Measurements from ENCODE around the gene ZFYVE1. TPM values are rescaled to one million over a fixed set of nuclear protein-coding genes. Genes with fewer than 3 reads are reported as not detected.

ZFYVE1 gene
- total and polyA plus RNA-seq, 2 of the 13 experiments (the other 11 are each of a cell fraction or from before 2014, with no cell fraction given): 2.6 to 5.3 TPM

GRCh38 chr14:73058224-73058921 lies 31.5 kb upstream of the ZFYVE1 start, which contains the start of gene RBM25 (continued):
- peak; percentile 39; the same call in 1 of the 2 replicates for TF ChIP-seq ZSCAN9 (CRISPR knock-in tag; IDR thresholded peaks at IDR 0.05; ENCODE audit: borderline replicate concordance)
- TF ChIP-seq ARID4A (CRISPR knock-in tag; IDR thresholded peaks at IDR 0.05; ENCODE audit: borderline replicate concordance): peak; percentile 89
- TF ChIP-seq PREB (CRISPR knock-in tag; IDR thresholded peaks at IDR 0.05): no peak
- TF ChIP-seq ZNF335 (CRISPR knock-in tag; IDR thresholded peaks at IDR 0.05): no peak; the same call in 1 of the 2 replicates
- peak; percentile 30; the same call in 1 of the 2 replicates for TF ChIP-seq TFDP1 (CRISPR knock-in tag; IDR thresholded peaks at IDR 0.05; ENCODE audit: borderline replicate concordance)
- no peak for TF ChIP-seq ZNF841 (CRISPR knock-in tag; IDR thresholded peaks at IDR 0.05; ENCODE audit: borderline replicate concordance)
- TF ChIP-seq ZNF224 (CRISPR knock-in tag; IDR thresholded peaks at IDR 0.05): no peak
- TF ChIP-seq PPARG (CRISPR knock-in tag; conservative IDR thresholded peaks at IDR 0.05): no peak
- TF ChIP-seq ATF7 (IDR thresholded peaks at IDR 0.05): no peak
- TF ChIP-seq ATF7 (CRISPR knock-in tag; IDR thresholded peaks at IDR 0.05): no peak
- 0 out of 2 replicates have a peak, but pooled peaks have one; percentile 8 for TF ChIP-seq ATF7-NPFF (CRISPR knock-in tag; IDR thresholded peaks at IDR 0.05; ENCODE audit: low read depth)
- TF ChIP-seq MXD1 (CRISPR knock-in tag; IDR thresholded peaks at IDR 0.05): peak; percentile 63; the same call in 1 of the 2 replicates
- TF ChIP-seq AGO2 (optimal IDR thresholded peaks at IDR 0.05; ENCODE audit: low read depth, low read length): peak; percentile 61
- peak; percentile 53; the same call in 1 of the 2 replicates for TF ChIP-seq ESRRA (CRISPR knock-in tag; IDR thresholded peaks at IDR 0.05; ENCODE audit: low read depth)
- TF ChIP-seq UBTF (CRISPR knock-in tag; IDR thresholded peaks at IDR 0.05): peak; percentile 83
- TF ChIP-seq CERS6 (CRISPR knock-in tag; IDR thresholded peaks at IDR 0.05): no peak

All from HepG2 (cell line).